SHP77 (cell line): Measurements from ENCODE around the gene NSG2.
"Not testable (repeated sequence)": the region's sequence is repeated elsewhere in the genome, so short reads cannot be mapped to it uniquely, and the experiment has no call there.

ENCODE experiments used
- DNase-seq, 2 experiments: peaks; one replicate each; lab custom pipeline; 2025; lab: John Stamatoyannopoulos, UW

Gene NSG2

GRCh38 chr5:174101195-174101730, 55.8 kb downstream of the NSG2 start:
- DNase-seq = peak in 1 of 2 experiments; percentile 40

GRCh38 chr5:174102574-174102973, 57.1 kb downstream of the NSG2 start:
- not testable (repeated sequence) for DNase-seq

GRCh38 chr5:174106997-174107655, 61.6 kb downstream of the NSG2 start:
- no peak for DNase-seq

GRCh38 chr5:174108745-174109144, 63.2 kb downstream of the NSG2 start:
- DNase-seq = no peak

GRCh38 chr5:174109698-174110260, 64.3 kb downstream of the NSG2 start:
- DNase-seq = no peak

GRCh38 chr5:174110310-174110709, 64.8 kb downstream of the NSG2 start:
- no peak for DNase-seq

GRCh38 chr5:174111287-174111973, 65.9 kb downstream of the NSG2 start:
- DNase-seq = no peak

- no peak for DNase-seq
These were observed 69.7 kb downstream of the NSG2 start for GRCh38 chr5:174115226-174115625.

- no peak for DNase-seq
These were observed 73.4 kb downstream of the NSG2 start for GRCh38 chr5:174118823-174119467.

GRCh38 chr5:174119468-174119881, 74.0 kb downstream of the NSG2 start:
- no peak for DNase-seq

- no peak for DNase-seq
These were observed 75.0 kb downstream of the NSG2 start for GRCh38 chr5:174120401-174121005.

- DNase-seq = no peak
These were observed 89.0 kb downstream of the NSG2 start for GRCh38 chr5:174134545-174134944.

- no peak for DNase-seq
These were observed 94.1 kb downstream of the NSG2 start for GRCh38 chr5:174139623-174140022.

- DNase-seq = no peak
These were observed 95.0 kb downstream of the NSG2 start for GRCh38 chr5:174140452-174141020.

GRCh38 chr5:174141398-174141797, 95.9 kb downstream of the NSG2 start:
- DNase-seq = no peak

GRCh38 chr5:174145091-174145490, 99.6 kb downstream of the NSG2 start:
- no peak for DNase-seq

GRCh38 chr5:174145821-174146220, 100.3 kb downstream of the NSG2 start:
- DNase-seq = no peak

GRCh38 chr5:174146556-174146955, 101.0 kb downstream of the NSG2 start:
- DNase-seq = no peak

- not testable (repeated sequence) for DNase-seq
These were observed 101.5 kb downstream of the NSG2 start for GRCh38 chr5:174147012-174147411.

GRCh38 chr5:174147551-174147950, 102.0 kb downstream of the NSG2 start:
- DNase-seq = no peak

- DNase-seq = no peak
These were observed 103.2 kb downstream of the NSG2 start for GRCh38 chr5:174148721-174149120.

- DNase-seq = no peak
These were observed 103.9 kb downstream of the NSG2 start for GRCh38 chr5:174149426-174149825.
